NCI-H345 treated with DMSO at 0.1 percent for 48 hours (cell line): ENCODE results near the gene PAK6.

ENCODE experiments used
- DNase-seq: peaks from one replicate; lab custom pipeline; 2025; ENCODE audit not compliant: unreplicated experiment; lab: John Stamatoyannopoulos, UW

The PAK6 gene

GRCh38 chr15:40238532-40239403 is at the start of gene PAK6:
PAK6 (plus strand) TSS chr15:40239063; CDS start chr15:40264786, 25,723 bp downstream.
- DNase-seq = no peak

DNA sequence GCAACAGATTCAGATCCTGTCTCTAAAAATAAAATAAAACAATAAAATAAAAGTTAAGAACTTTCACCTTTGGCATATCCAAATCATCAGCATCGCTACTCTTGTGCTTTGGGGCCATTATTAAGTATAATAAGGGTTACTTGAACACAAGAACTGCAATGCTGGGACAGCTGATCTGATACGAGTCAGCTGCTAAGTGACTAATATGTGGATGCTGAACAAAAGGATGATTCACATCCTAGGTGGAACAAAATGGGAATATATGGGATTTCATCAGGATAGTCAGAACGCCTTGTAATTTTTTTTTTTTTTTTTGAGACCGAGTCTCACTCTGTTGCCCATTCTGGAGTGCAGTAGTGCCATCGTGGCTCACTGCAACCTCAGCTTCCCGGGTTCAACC is 48.3 kb upstream of the PAK6 start:
- DNase-seq = no peak

GRCh38 chr15:40192942-40193341 is 45.9 kb upstream of the PAK6 start:
- DNase-seq = no peak

DNA sequence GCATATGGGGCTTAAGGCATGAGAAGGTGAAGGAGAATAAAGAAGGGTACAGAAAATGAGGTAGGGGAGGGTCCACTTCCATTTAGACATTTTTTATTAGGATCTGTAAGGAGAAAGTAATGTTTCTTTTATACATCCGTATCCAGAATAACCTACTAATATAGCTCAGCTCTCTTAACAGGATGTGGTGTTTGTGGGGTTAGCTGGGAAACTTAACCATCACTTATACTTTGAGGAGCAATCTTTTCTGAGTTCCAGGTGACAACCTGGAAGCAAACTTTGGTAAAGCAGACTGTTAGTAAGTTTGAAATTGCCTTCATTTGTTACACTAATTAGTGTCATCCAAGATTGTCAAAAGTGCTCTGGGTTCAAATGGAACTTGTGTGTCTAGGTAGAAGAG is 41.4 kb upstream of the PAK6 start:
- no peak for DNase-seq

DNA sequence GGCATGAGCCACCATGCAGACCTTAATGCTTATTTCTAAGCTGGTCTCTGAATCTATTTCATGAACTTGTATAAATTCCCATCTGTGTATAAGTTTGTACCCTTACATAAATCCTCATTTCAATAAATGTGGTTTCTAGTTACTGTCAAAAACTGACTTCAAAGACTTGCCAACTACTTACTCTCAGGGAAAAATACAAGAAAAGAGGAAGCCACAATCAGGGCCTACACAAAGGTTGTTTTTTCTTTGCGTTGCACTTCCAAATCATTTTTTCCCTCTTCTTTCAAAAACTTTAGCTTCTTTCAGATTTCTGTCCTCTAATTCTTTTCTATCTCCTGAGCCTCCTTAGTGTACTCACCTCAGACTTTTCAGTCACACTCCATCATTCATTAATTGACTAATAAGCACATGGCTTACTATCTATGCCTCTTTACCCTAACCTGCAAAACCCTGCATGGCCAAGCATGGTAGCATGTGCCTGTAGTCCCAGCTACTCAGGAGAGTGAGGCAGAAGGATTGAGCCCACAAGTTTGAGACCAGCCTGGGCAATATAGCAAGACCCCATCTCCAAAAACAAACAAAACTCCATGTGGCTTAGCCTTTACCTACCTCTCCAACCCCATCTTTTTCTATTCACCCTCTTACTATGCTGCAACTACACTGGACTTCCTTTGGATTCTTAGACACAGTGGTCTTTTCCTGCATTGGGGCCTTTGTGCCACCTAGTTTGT is 40.3 kb upstream of the PAK6 start:
- DNase-seq = no peak

DNA sequence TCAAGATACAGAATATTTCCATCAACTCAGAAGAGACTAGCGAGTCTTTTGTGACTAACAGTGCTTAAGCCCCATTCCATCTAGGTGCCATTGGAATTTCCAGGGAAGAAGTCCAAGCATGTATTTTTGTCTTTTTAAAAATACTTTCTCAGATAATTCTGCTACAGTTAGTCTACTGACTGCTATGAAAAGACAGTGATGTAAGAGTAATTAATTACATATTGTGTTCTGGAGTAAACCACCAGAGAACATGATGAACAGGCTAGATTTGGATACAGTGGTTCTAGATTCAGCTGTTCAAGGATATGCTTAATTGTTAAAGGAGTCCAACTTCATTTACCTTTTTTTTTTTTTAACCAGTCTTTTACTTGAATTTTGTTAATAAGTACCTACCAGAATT is 34.8 kb upstream of the PAK6 start:
- DNase-seq = no peak

DNA sequence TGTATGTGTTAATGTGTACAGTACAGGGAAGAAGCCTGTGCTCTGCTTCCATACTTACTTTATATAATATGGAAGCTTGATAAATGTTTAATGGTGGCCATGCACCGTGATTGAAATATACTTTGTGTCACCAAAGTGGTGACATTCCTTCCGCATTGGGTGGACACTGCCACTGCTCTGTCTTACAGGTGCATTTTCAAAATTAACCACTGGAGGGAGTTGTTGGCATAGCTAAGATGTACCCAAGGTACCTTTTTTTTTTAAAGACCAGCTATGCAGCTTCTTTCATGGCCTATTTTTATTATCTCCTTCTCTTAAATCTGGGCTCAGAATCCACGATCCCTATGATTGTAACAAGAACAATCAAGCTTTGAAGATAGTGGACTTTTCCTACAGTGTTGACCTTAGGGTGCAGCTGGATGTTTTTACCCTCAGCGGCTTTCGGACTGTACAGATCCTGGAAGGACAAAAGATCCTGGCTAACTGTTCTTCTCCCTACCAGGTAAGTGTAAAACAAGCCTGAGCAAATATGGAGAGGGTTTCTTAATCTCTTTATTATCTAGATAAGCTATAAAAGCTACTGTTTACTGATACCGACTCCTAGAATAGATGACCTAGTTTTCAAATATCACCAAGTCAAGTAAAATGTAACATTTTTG is 21.6 kb upstream of the PAK6 start:
- DNase-seq = peak; percentile 16

DNA sequence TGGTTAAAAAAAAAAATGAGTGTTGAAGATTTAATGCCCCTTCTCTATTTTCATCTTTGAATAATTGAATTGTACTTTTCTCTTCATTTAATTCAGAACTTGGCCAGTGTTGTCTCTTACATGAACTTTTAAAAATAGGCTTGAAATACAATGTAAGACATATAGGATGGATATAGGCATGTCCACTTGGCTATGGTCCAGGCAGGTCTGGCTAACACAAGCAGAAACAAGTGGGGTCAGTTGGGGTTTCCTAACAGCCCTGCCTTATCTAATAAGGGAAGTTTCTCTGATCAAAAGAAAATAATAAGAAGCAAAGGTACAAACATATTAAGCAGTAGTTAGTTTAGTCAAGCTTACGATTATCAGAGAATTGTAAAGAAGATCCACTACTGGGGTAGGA is 19.1 kb upstream of the PAK6 start:
- DNase-seq = no peak

DNA sequence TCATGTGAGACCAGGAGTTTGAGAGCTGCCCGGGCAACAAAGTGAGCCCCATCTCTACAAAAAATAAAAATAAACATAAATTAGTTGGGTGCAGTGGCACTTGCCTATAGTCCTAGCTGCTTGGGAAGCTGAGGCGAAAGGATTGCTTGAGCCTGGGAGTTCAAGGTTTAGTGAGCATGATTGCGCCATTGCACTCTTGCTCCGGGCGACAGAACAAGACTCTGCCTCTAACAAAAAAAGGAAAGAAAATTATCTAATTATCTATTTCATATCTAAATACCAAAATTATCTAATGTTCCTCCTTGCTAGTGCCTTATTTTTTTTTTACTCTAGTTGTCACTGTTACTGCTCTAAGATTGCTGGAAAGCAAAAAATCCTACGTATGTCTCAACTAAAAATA is 16.7 kb upstream of the PAK6 start:
- DNase-seq = no peak

- no peak for DNase-seq
These were observed 12.1 kb upstream of the PAK6 start for GRCh38 chr15:40226736-40227135.

DNA sequence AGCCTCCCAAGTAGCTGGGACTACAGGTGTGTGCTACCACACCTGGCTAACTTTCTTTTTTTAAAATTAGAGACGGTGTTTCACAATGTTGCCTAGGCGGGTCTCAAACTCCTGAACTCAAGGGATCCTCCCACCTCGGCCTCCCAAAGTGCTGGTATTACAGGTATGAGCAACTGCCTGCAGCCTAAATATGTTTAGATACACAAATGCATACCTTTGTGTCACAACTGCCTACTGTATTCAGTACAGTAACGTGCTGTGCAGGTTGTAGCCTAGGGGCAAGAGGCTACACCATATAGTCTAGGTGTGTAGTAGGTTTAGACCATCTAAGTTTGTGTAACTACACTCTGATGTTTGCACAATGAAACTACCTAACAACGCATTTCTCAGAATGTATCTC is 9.5 kb upstream of the PAK6 start:
- DNase-seq = no peak

- DNase-seq = no peak
These were observed 8.9 kb upstream of the PAK6 start for GRCh38 chr15:40229956-40230355.

- DNase-seq = no peak
These were observed 6.2 kb upstream of the PAK6 start for GRCh38 chr15:40232625-40233070.

DNA sequence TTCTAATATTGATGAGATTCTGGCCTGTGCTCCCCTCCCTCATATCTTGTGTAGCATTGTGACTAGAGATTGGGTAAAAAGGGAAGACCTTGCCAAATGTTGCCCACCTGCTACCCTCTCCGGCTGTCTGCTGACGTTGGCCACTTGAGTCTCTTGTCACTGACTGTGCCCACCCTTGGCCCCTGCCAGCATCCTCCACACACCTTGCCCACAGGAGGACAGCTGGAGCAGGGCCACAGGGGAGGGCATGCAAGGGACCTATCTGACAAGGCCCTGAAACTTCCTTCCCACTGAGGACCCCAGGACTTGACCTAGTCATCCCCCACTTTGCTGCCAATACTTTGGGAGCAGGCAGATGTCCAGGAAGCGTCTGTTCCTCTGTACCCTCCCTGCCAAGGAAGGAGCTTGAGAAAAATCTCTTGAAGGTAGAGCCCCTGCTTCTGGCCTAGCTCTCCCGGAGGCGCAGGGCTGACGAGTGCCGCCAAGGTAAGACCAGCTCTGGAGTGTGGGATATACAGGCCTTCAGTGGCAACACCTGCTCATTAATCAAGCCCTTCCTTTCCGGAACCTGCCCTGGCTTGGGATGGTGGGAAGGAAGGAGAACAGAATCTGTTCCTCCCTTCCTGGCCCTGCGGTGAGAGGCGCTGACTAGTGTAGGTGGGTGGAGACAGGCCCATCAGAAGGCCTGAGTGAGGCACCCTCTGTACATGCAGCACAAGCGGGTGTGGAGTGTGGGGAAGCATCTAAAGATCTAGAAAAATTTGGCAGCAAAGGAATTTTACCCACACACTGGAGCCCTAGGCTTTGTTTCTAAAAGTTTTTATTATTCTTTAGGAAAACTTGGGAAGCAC is 4.9 kb upstream of the PAK6 start:
- no peak for DNase-seq

DNA sequence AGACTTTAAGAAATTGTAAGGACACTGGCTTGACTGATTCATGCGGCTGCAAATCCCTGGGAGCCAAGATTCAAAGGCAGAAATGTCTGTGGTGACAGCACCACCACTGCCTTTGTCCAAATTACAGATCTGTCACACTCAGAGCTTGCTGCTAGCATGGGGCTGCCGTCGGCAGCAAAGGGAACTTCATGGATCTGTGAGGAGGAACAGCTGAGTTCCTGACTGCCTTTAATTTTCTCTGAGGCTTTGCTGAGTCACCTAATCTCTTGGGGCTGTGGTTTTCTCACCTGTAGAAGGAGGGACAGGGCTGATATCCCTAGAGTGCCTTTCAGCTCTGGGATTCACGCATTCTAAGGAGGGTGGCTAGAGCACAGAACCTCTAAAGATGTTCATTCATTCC is 4.1 kb upstream of the PAK6 start:
- DNase-seq = no peak

DNA sequence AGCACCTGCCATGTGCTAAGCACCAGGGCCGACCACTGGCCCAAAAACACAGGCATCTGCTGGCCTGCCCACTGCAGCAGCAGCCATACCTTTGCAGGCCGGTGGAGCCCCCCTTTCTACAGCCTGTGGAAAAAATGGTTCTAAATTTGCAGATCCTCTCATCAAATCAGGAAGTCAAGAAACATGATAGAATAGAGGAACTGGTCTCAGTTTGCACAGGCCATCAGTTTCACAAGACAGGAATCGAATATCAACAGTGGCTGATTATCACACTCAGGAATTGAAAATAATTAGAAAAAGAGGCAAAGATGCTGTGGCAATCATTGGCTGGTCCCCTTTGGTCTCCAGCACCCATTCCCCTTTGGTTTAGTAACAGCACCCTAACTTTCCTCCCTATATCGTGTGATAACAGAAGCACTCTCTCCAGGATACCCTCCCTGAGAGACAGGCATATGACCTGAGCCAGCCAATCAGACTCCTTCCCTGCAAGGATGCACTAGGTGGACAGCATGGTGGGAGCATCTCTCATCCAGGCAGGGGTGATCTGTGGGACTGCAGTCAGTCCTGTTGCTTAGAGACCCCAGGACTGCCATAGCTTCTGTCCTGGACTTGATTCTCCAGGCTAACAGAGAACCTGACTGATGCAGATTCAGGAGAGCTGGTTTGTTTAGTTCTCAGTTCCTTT is 3.5 kb upstream of the PAK6 start:
- DNase-seq = no peak

GRCh38 chr15:40239404-40239692 is 485 bp downstream of the PAK6 start:
- DNase-seq = no peak

- no peak for DNase-seq
These were observed 1.1 kb downstream of the PAK6 start for GRCh38 chr15:40239693-40240618.

DNA sequence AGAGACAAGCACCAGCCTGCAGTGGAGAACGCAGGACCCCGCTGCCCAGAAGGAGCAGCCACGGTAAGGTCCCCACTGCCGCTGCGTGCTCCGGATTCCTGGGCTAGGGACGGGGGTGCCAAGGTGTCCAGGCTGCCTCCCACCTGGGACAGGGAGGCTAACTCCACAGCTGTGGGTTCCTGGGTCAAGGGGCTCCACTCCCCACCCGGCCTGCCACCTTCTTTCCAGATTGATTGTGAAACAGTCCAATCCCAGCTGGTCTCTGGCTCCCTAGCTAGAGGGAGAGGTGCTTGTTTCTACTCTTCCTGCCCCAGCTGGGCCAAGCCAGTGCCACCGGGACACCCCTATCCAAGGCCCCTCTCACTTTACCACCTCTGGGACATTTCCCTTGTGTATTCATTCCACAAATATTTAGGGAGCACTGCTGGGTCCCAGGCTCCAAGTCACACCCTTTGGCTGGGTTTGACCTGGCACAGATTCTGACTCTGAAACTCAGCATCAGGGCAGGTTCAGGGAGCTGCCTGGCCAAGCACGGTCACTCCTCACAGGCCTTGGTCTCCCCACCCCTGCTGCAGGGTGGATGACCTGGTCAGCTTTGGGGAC is 1.9 kb downstream of the PAK6 start:
- no peak for DNase-seq
